NCI-H2227 (cell line): Measurements from ENCODE around the gene ODR4.
"Not testable (repeated sequence)": the region's sequence is repeated elsewhere in the genome, so short reads cannot be mapped to it uniquely, and the experiment has no call there.

Source experiments
- DNase-seq: peaks from one replicate; lab custom pipeline; 2025; ENCODE audit not compliant: unreplicated experiment; lab: John Stamatoyannopoulos, UW

The ODR4 gene

DNA sequence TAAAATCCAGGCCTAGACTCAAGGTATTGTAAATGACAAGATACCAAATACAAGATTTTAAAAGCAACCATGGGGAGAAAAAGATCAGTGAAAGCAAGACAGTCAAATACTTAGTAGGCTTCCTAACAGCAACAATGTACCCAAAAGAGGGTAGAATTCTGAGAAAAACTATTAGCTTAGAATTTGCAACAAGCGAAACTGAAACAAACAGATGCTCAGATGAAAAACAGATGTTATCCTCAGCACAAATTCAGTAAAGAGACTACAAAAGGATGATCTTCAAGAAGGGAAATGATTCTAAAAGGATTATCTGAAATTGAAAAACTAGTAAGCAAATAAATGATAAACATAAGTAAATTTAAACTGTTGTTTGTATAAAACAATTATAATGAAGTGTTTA is 45.3 kb downstream of the ODR4 start:
- DNase-seq = no peak

DNA sequence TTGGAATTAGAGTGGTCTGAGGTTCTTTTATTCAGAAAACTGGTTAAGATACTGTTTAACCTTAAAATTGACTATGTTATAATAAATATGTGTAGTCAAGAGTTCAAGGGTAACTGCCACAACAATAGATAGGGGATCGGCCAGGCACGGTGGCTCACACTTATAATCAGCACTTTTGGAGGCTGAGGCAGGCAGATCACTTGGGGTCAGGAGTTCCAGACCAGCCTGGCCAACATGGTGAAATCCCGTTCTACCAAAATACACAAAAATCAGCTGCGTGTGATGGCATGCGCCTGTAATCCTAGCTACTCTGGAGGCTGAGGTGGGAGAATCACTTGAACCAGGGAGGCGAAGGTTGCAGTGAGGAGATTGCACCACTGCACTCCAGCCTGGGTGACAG is 45.8 kb downstream of the ODR4 start:
- no peak for DNase-seq

DNA sequence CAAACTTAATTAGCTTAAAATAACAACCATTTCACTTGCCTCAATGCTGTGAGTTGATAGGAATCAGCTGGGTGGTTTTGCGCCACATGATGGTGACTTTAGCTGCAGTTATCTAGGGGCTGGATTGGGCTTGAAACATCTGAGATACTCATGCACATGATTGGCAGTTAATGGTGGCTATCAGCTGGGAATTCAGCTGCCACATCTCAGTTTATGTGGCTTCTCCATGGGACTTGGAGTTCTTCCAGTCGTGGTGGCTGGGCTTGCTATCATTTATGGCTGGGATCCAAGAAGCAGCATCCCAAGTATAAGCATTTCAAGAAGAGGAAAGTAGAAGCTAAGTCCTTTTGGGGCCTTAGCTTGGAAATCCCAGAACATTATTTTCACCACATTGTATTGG is 48.9 kb downstream of the ODR4 start:
- no peak for DNase-seq

DNA sequence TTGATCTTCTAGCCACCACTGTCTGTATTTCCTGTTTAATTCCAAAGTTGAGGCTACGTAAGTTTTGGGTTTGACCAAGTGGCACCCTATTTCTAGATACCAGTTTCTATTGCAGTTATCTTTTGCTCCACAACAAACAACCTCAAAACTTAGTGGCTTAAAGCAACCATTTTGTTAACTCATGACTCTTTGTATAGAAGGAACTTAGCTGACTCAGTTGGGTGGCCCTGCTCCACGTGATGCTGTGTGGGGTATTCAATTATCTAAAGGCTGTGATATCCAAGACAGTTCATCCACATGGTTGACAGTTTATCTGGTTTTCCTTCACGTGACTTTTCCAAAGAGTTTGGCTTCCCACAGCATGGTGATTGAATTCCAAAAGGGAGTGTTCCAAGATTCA is 50.5 kb downstream of the ODR4 start:
- no peak for DNase-seq

DNA sequence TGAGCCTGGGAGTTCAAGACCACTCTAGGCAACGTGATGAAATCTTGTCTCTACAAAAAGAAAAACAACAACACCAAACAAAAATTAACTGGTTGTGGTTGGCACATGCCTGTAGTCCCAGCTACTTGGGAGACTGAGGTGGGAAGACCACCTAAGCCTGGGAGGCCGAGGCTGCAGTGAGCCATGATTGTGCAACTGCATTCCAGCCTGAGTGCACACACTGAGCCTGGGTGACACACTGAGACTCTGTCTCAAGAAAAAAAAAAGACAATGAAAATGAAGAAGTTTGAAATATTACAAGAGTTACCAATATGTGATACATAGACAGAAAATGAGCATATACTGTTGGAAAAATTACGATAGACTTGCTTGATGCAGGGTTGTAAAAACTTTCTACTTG is 53.4 kb downstream of the ODR4 start:
- no peak for DNase-seq

DNA sequence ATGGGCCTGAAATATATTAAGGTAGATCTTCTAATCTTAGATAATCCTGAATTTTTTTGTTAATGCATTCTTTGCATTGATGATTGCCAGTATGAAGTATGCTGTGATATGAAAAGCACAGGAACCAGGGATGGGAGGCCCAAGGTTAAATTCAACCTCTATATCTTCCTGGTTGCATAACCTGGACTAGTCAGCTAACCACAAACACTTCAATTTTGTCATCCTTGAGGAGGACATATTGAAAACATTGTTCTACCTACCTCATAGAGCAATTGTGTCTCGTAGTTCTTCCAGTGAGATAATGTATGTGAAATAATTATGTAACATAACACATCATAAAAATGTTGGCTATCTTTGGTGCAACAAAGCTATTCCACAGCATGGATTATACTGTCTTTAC is 59.7 kb downstream of the ODR4 start:
- DNase-seq = no peak

DNA sequence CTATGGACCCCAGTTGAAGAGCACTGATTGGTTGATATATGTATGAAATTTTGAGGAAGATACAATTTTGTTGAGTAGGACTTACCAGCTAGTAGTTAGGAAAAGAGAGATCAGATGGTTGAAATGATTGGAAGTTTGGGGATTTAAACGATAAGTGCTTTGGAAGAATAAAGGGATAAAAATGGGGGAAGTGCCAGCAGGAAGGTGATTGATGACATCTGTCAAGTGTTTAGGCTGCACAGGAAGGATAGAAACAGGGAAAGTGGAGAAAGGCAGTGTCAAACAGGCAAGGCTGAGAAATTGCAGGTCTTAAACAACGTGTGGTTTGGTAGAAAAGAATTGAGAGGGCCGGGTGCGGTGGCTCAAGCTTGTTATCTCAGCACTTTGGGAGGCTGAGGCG is 62.9 kb downstream of the ODR4 start:
- no peak for DNase-seq

DNA sequence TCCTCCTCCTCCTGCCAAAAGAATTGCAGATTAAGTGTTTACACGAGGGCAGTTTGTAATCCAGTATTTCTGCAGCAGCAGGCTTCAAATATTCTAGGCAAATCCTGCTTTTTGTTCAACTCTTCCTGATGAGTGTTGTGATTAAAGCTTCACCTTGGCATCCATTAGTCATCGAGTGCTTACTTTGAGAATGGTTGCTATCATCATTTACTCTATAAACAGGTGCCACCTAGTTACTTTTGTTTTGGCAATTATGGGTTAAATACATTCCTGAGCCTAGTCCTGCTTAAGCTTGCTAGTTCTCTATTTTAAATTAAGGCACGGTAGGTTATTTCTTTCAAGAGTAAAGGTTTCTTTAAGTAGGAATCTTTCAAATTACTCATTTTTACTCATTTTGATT is 64.9 kb downstream of the ODR4 start:
- no peak for DNase-seq

DNA sequence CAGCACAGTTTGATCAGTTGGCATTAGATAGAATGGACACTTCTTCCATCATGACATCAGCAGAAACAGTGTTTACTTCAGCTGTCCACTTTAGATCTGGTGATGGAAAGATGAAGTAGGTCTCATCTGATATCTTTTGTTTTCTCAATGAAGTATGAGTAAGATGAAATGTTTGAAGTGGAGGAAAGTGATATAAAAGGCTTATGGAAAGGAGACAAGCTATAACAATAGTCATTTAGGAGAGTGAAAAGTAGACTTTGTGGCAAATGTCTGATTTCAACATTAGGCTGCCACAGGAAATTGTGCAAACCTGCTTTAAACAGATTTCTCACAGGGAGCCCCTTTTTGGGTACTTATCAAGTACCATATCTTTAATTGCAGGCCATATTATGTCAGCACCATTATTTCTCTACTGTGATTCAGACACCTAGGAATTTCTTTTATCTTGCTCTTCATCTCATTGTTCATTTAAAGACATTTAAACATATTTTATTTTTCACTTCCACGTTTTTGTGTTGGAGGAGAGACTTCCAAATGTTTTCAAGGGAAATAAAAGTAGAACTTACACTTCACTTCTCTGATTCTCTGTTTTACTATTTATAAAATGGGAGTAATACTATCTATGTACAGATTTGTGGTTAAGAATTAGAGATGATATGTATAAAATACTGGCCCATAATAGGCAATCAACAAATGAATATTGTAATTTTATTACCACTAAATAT is 67.2 kb downstream of the ODR4 start:
- no peak for DNase-seq

DNA sequence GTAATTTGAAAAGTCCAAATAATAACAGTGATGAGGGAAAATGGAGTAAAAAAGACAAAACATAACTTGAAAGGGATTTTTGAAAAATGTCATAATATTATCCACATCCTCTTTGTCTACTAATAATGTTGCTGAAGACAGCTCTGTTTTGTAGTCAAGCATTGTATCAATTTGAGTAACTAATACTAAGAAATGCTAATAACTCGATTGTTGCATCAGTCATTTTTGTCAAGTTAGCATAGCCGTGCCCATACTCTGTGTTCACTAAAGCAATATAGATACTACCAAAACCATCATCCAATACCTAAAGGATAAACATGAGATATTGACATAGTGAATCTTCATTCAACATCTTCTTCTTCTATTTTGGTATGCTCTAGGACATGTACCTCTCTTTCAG is 68.0 kb downstream of the ODR4 start:
- no peak for DNase-seq

DNA sequence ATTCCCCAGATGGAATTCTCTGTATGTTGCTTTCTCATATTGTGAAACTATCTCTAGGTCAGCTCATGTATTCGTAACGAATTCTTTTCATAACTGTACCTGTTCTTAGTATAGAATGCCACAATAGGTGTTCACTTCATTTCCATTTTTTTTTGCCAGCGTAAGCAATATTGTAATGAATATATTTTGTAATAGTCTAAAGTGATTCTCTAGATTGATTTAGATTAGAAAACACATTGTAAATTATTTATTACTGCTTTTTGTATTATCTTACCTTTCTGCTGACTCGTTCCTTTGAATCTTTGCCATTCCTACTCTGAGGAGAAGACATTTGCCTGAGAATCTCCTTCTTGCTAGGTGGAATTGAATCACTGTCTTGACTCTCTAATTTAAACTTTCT is 70.5 kb downstream of the ODR4 start:
- DNase-seq = no peak

DNA sequence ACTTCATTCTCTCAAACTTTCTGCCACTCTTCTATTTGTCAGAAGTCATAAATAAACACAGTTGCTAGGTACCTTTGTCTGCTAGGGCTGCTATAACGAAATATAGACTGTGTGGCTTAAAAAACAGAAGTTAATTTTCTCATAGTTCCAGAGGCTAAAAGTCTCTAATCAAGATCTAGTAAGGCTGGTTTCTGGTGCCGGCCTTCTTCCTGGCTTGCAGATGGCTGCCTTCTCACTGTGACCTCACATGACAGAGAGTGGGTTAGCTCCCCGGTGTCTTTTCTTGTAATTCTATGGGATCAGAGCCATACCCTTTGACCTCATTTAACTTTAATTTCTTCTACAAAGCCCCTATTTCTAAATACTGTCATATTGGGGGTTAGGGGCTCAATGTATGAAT is 79.3 kb downstream of the ODR4 start:
- no peak for DNase-seq

DNA sequence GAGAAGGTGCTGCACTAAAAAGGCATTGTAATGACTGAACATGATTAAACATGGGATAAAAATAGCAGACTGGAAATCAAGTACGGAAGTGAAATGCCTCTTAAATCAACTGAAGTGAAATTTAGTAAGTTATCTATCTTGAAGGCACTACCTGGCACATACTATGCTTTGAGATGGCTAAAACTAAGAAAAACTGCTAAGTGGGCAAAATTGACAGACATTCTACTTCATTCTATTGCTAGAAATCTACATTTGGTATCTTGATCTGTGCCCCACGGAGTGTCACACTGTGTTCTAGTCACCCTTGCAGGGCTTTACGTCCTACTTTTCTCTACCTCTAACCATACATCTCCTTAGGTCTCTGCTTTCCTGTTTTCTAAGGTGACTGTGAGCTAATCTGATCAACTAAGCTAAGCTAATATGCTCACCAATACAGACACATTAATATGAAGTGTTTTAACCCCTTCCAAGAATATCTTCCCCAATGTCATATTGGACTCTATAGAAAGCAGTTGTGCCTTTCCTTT is 81.2 kb downstream of the ODR4 start:
- DNase-seq = no peak

DNA sequence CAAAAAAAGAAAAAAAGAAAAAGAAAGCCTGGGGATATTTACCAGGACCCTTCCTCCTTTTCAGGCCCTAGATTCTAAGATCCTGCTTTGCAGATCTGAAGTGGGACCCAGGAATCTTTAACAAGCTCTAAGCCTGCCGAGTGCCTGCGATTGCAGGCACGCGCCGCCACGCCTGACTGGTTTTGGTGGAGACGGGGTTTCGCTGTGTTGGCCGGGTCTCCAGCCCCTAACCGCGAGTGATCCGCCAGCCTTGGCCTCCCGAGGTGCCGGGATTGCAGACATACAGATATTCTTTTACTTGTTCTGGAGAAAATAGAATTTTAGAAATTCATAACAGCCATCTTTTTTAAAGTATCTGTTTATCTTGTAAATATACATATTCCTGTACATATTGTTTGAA is 83.5 kb downstream of the ODR4 start:
- DNase-seq = not testable (repeated sequence)

DNA sequence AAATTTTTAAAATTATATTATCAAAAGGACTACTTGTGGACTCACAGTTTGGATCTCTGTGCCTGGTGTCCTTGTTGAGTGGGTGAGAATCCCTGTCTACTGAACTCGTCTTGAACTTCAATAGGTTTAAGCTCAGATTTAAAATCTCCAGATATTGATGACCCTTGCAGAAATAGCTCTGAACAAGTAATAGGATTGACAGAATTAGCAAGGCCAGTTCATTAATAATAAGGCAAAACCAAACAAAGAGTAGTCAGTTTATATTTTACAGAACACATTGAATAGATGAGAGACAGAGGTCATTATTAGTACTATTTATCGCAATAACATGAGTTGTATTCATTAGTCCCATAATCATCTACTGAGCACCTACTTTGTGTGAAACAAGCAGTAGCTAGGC is 85.4 kb downstream of the ODR4 start, which contains the start of gene PDC:
TSS of gene PDC (minus strand) at position 101 of the 400 bp plus-strand sequence. CDS start 11,655 bp downstream, outside the sequence.
- DNase-seq = no peak

DNA sequence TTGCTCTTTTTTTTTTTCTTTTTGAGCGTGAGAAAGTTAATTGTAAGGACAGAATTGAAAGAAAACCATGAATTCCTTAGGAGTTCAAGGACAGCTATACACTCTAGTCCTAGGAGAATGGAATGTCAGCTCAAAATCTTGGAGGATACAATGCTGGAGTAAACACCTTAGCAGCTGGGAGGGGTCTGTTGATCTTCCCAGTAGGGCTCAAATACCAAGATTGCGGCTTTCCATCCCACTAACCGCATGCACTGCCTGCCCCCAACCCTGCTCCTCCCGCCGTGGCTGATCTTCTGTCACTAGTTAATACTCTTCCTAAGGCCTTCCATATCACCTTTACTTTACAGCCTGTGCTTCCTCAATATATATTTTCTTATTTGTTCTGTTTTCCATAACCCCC is 87.9 kb downstream of the ODR4 start:
- no peak for DNase-seq

DNA sequence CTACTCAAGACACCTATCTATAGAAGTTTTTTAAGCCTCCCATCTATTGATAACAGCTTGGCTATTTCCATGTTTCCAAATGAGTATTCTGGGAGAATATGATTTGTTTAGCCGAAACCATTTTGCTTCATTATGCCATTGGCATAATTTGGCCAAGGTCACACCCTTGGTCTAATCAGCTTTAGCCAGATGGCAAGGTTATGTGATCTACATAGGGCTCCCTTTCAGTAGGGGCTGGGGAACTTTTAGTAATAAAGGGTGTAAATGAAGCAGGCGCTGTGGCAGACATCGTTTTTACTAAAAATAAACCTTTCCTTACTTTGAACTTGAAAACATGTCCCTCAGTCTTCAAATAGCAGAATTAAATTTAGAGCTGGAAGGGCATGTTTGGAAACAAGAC is 88.3 kb downstream of the ODR4 start:
- DNase-seq = no peak

DNA sequence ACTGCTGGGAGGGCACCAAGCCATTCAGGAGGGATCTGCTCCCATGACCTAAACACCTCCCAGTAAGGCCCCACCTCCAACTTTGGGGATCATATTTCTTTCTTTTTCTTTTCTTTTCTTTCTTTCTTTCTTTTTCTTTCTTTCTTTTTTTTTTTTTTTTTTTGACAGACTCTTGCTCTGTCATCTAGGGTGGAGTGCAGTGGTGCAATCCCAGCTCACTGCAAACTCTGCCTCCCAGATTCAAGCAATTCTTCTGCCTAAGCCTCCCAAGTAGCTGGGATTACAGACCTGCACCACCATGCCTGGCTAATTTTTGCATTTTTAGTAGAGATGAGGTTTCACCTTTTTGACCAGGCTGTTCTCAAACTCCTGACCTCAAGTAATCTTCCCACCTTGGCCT is 89.9 kb downstream of the ODR4 start:
- DNase-seq = not testable (repeated sequence)

DNA sequence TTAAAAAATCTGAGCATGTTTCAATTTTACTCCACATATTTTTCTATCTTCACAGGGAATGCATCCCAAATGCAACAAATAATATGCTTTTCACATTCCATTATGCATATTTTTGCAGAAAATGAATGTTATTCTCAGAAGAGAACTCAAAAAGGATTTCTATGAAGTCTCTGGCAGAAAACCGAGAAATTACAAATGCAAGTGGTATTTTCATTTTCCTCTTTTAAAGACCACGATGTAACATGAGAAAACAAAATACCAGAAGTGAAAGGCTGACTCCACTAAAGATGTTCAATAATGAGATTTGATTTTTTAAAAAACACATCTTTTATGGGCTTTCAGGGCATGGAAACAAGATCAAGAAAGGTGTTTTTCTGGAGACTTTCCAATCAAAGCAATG is 90.3 kb downstream of the ODR4 start:
- no peak for DNase-seq
